Suprapubic skin (tissue), 3 donors: Measurements from ENCODE around the gene MAD2L1BP.

Source experiments
- CTCF ChIP-seq, 2 donors: fragments of 200-600 bp in 1 of 2; fragments of 450-650 bp in 1 of 2; sonication (generic) in 1 of 2; IDR thresholded peaks; one replicate each; pipeline ENCODE4 v1.5.1; 2016 to 2019; ENCODE audit warnings: antibody characterized with exemption in 2 of 2, mild to moderate bottlenecking in 1 of 2, moderate library complexity in 1 of 2
- POLR2AphosphoS5 ChIP-seq, 3 donors: sonication (generic); formaldehyde crosslinking; IDR thresholded peaks; one replicate each; pipeline ENCODE4 v1.6.1; 2017; ENCODE audit warnings: antibody characterized with exemption in 3 of 3

GRCh38 chr6:43608807-43609206 is 26.8 kb upstream of the MAD2L1BP start:
- TF ChIP-seq CTCF (IDR thresholded peaks at IDR 0.05) (no peak), POLR2AphosphoS5 (IDR thresholded peaks at IDR 0.05) (no peak)
